Choroid plexus epithelial cell (primary cell): ENCODE measurements around the gene SIPA1.

ENCODE experiments used
- DNase-seq: peaks from one replicate; pipeline ENCODE4 v3.0.0-alpha.2; 2010; ENCODE audit warnings: low read depth
- H3K4me3 ChIP-seq: 2 replicates; pipeline ENCODE4 v1.5.1; 2011; ENCODE audit warnings: low read depth, mild to moderate bottlenecking, control low read depth, low read length, moderate library complexity
- CTCF ChIP-seq: conservative IDR thresholded peaks from 2 replicates; pipeline ENCODE4 v1.5.1; 2011; ENCODE audit warnings: low read depth, mild to moderate bottlenecking, control low read depth, inconsistent platforms, low read length, moderate library complexity

Gene SIPA1

GRCh38 chr11:65624931-65625627 lies 12.8 kb upstream of the SIPA1 start:
- no peak for DNase-seq
- no peak overlapping the region for H3K4me3 ChIP-seq
- TF ChIP-seq CTCF, result no peak

GRCh38 chr11:65625628-65626342 lies 12.1 kb upstream of the SIPA1 start:
- peak; percentile 59 for TF ChIP-seq CTCF
- H3K4me3 ChIP-seq, result no peak overlapping the region

GRCh38 chr11:65627202-65627601 lies 10.7 kb upstream of the SIPA1 start:
- no peak for DNase-seq
- no peak overlapping the region for H3K4me3 ChIP-seq
- TF ChIP-seq CTCF, result no peak

More at GRCh38 chr11:65625628-65626342, 12.1 kb upstream of the SIPA1 start:
- DNase-seq, result peak; percentile 50

- H3K4me3 ChIP-seq, result no peak overlapping the region
- no peak for TF ChIP-seq CTCF
- no peak for DNase-seq
These were observed 8.3 kb upstream of the SIPA1 start for GRCh38 chr11:65629579-65629978.

- no peak for TF ChIP-seq CTCF
- no peak overlapping the region for H3K4me3 ChIP-seq
- no peak for DNase-seq
These were observed 7.7 kb upstream of the SIPA1 start for GRCh38 chr11:65630215-65630614.

- TF ChIP-seq CTCF, result no peak
- DNase-seq, result no peak
- no peak overlapping the region for H3K4me3 ChIP-seq
These were observed 4.4 kb upstream of the SIPA1 start for GRCh38 chr11:65633390-65634108.
